IMR-90 (cell line): ENCODE data around the gene ALPI. TPM values are rescaled to one million over a fixed set of nuclear protein-coding genes. Genes with fewer than 3 reads are reported as not detected.
"Not testable (repeated sequence)": the region's sequence is repeated elsewhere in the genome, so short reads cannot be mapped to it uniquely, and the experiment has no call there.

ENCODE experiments used
- ATAC-seq: fragments of 200-7000 bp; cut with Tn5 transposase; 2 replicates; pipeline ENCODE4 v1.9.1; 2020; ENCODE audit warnings: low read depth, mild to moderate bottlenecking, moderate library complexity
- BruUV-seq: library from RNA; stranded (reverse); fragments of 400-500 nt; replicated peaks from 2 replicates; lab custom pipeline; 2021; lab: Mats Ljungman, UMichigan
- CTCF ChIA-PET: fragments of 300-600 bp; formaldehyde crosslinking; extraction: SDS; loops from one replicate; lab custom pipeline; 2021; ENCODE audit warnings: antibody characterized with exemption; lab: Yijun Ruan, JAX
- POLR2A ChIA-PET: fragments of 300-600 bp; sonication (Branson Sonifier 250); formaldehyde crosslinking; loops from one replicate; lab custom pipeline; 2022; ENCODE audit warnings: antibody characterized with exemption; ENCODE audit not compliant: unreplicated experiment; lab: Charles Lee
- DNase-seq: peaks from one replicate; pipeline ENCODE4 v3.0.0; 2013
- H2AFZ ChIP-seq: replicated peaks from 2 replicates; pipeline ENCODE3; 2013; ENCODE audit warnings: low read length, mild to moderate bottlenecking; ENCODE audit not compliant: poor library complexity
- H2AK5ac ChIP-seq: 2 replicates; pipeline ENCODE4 v1.6.1; 2013; ENCODE audit warnings: low read depth, low read length, inconsistent platforms
- H2AK9ac ChIP-seq: replicated peaks from 2 replicates; pipeline ENCODE3; 2013; ENCODE audit warnings: mild to moderate bottlenecking, low read depth, low read length, moderate library complexity; ENCODE audit not compliant: poor library complexity
- H2BK120ac ChIP-seq: 2 replicates; pipeline ENCODE4 v1.6.1; 2013; ENCODE audit warnings: low read depth, low read length, inconsistent platforms
- H2BK15ac ChIP-seq: 3 replicates; pipeline ENCODE4 v1.6.1; 2013; ENCODE audit warnings: low read depth, low read length, inconsistent platforms
- H2BK20ac ChIP-seq: 2 replicates; pipeline ENCODE4 v1.6.1; 2013; ENCODE audit warnings: low read depth, mild to moderate bottlenecking, inconsistent platforms, low read length, moderate library complexity
- H2BK5ac ChIP-seq: 2 replicates; pipeline ENCODE4 v1.6.1; 2013; ENCODE audit warnings: mild to moderate bottlenecking, low read depth, low read length, inconsistent platforms; ENCODE audit not compliant: poor library complexity, severe bottlenecking
- H3K14ac ChIP-seq: replicated peaks from 2 replicates; pipeline ENCODE4 v1.6.1; 2013; ENCODE audit warnings: low read depth, low read length, inconsistent platforms
- H3K18ac ChIP-seq: 2 replicates; pipeline ENCODE4 v1.6.1; 2013; ENCODE audit warnings: low read depth, low read length, control low read depth
- H3K23ac ChIP-seq: 2 replicates; pipeline ENCODE4 v1.6.1; 2013; ENCODE audit warnings: low read depth, low read length, inconsistent platforms
- H3K27ac ChIP-seq: 2 replicates; pipeline ENCODE4 v1.5.1; 2013; ENCODE audit warnings: mild to moderate bottlenecking, control low read depth, low read length; ENCODE audit not compliant: insufficient read depth
- H3K27me3 ChIP-seq: 2 replicates; pipeline ENCODE4 v1.6.1; 2013; ENCODE audit warnings: low read length; ENCODE audit not compliant: control insufficient read depth, insufficient read depth
- H3K36me3 ChIP-seq: 2 replicates; pipeline ENCODE4 v1.6.1; 2013; ENCODE audit warnings: low read length, mixed read lengths; ENCODE audit not compliant: control insufficient read depth, insufficient read depth
- H3K4ac ChIP-seq: 2 replicates; pipeline ENCODE4 v1.6.1; 2013; ENCODE audit warnings: low read depth, low read length, inconsistent platforms
- H3K4me1 ChIP-seq: 2 replicates; pipeline ENCODE4 v1.6.1; 2013; ENCODE audit warnings: low read length, mixed read lengths; ENCODE audit not compliant: control insufficient read depth, insufficient read depth
- H3K4me2 ChIP-seq: 2 replicates; pipeline ENCODE4 v1.6.1; 2013; ENCODE audit warnings: low read depth, mild to moderate bottlenecking, control low read depth, low read length, moderate library complexity
- H3K4me3 ChIP-seq: 2 replicates; pipeline ENCODE4 v1.5.1; 2013; ENCODE audit warnings: low read depth, mild to moderate bottlenecking, control low read depth, low read length, moderate library complexity; ENCODE audit not compliant: insufficient read depth
- H3K56ac ChIP-seq: 2 replicates; pipeline ENCODE4 v1.6.1; 2013; ENCODE audit warnings: low read length, inconsistent platforms; ENCODE audit not compliant: insufficient read depth; ENCODE audit errors: extremely low read depth
- H3K79me1 ChIP-seq, 2 experiments: 2 replicates each; pipeline ENCODE4 v1.6.1; 2013; ENCODE audit warnings: low read length in 2 of 2, inconsistent platforms in 1 of 2, low read depth in 1 of 2
- H3K9ac ChIP-seq: 2 replicates; pipeline ENCODE4 v1.6.1; 2013; ENCODE audit warnings: low read depth, low read length, control low read depth
- H3K9me1 ChIP-seq: 2 replicates; pipeline ENCODE4 v1.6.1; 2013; ENCODE audit warnings: low read length, inconsistent platforms; ENCODE audit not compliant: insufficient read depth
- H3K9me3 ChIP-seq: 2 replicates; pipeline ENCODE4 v1.6.1; 2013; ENCODE audit warnings: low read length; ENCODE audit not compliant: control insufficient read depth, insufficient read depth
- H4K20me1 ChIP-seq: 2 replicates; pipeline ENCODE4 v1.6.1; 2013; ENCODE audit warnings: low read length, inconsistent platforms; ENCODE audit not compliant: insufficient read depth
- H4K5ac ChIP-seq: 2 replicates; pipeline ENCODE4 v1.6.1; 2013; ENCODE audit warnings: mild to moderate bottlenecking, low read depth, low read length, control low read depth
- H4K8ac ChIP-seq, 2 experiments: 2 replicates each; pipeline ENCODE4 v1.6.1; 2013; ENCODE audit warnings: low read depth in 2 of 2, low read length in 2 of 2, control low read depth in 1 of 2, inconsistent platforms in 1 of 2
- H4K91ac ChIP-seq: 2 replicates; pipeline ENCODE4 v1.6.1; 2013; ENCODE audit warnings: low read depth, low read length, inconsistent platforms; ENCODE audit not compliant: insufficient read depth
- WGBS, 2 experiments: methylation state at CpG; one replicate each; pipeline versions ENCODE4 v1.1.5 to v1.1.7; 2013; ENCODE audit warnings: missing lambda C conversion rate in 2 of 2; ENCODE audit not compliant: insufficient read length in 1 of 2; ENCODE audit errors: extremely low coverage in 2 of 2; 5-methylcytosine and 5-hydroxymethylcytosine counted together
- dilution Hi-C: fragments of 300-500 bp; cut with HindIII; formaldehyde crosslinking; loops from one replicate; pipeline ENCODE4 v1.14.3; 2018; ENCODE audit warnings: low sequenced_read_pairs; ENCODE audit not compliant: unreplicated experiment
- in situ Hi-C: fragments of 300-500 bp; cut with MboI; formaldehyde crosslinking; loops from 3 replicates; pipeline ENCODE4 v1.14.3; 2019; ENCODE audit warnings: low sequenced_read_pairs, inconsistent platforms, mixed read lengths
- intact Hi-C: fragments of 100-400 bp; cut with micrococcal nuclease; formaldehyde crosslinking; loops from 2 replicates; pipeline ENCODE4 v1.10.0; 2022
- polyA plus RNA-seq, 3 experiments: library from polyadenylated mRNA; depleted of rRNA; stranded (reverse); fragments of >200 nt; gene quantifications; 2 replicates each; pipeline ENCODE4 v1.2.3, GENCODE V29; 2012; ENCODE audit warnings: low replicate concordance in 1 of 3
- total RNA-seq: library from RNA; depleted of rRNA; stranded (reverse); fragments of >200 nt; gene quantifications from 2 replicates; pipeline ENCODE4 v1.2.3, GENCODE V29; 2012

Gene ALPI
- total and polyA plus RNA-seq, 2 of the 4 experiments (the other 2 are of a cell fraction): not detected

DNA sequence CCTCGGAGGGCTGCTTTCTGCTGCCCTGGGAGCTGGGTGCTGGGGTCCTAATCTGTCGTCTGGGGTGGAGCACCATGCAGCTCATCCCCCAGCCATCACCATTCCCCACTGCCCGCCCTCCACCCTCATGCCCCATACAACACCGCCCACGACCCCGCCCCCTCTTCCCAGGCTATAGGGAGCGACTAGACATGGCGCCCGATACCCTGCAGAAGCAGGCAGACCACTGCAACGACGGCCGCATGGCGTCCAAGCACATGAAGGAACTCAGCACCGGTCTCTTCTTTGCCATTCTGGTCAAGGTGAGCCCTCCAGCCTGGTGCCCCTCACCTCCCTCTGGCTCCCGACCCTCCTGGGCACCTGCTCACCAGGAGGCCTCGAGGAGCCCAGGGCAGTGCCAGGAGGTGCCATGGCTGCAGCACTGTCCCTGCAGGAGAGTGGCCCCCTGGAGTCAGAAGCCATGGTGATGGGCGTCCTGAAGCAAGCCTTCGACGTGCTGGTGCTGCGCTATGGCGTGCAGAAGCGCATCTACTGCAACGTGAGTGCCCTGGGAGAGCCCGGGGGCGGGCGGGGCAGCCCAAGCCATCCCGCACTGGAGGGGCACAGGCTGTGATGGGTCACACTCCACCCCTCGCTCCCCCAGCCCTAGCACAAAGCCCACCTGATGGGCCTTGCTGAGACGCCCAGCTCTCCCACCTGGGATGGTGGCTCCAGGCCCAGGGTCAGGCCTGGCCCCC lies 10.6 kb upstream of the ALPI start:
- H3K4me2 ChIP-seq, H3K9ac ChIP-seq, BruUV-seq, H2BK15ac ChIP-seq, CTCF ChIA-PET, H4K91ac ChIP-seq, H2AK9ac ChIP-seq, H2AK5ac ChIP-seq, H3K36me3 ChIP-seq, H3K14ac ChIP-seq, H4K5ac ChIP-seq, H3K27me3 ChIP-seq, POLR2A ChIA-PET, in situ Hi-C loops, H4K8ac ChIP-seq, DNase-seq, intact Hi-C loops, H4K20me1 ChIP-seq, dilution Hi-C loops, H3K9me1 ChIP-seq, H3K4ac ChIP-seq, H3K79me1 ChIP-seq, H3K18ac ChIP-seq, H2BK120ac ChIP-seq, ATAC-seq, H2BK20ac ChIP-seq, H3K56ac ChIP-seq, H2BK5ac ChIP-seq, H3K4me1 ChIP-seq, H3K4me3 ChIP-seq, H3K9me3 ChIP-seq, H2AFZ ChIP-seq, H3K27ac ChIP-seq, H3K23ac ChIP-seq: not testable (repeated sequence)
- WGBS, 2 experiments: no CpG with 5 or more reads among the region's 29 CpGs

GRCh38 chr2:232446266-232446777 lies 9.6 kb upstream of the ALPI start:
- H2BK20ac ChIP-seq, H4K8ac ChIP-seq, H3K9me1 ChIP-seq, in situ Hi-C loops, BruUV-seq, H3K27me3 ChIP-seq, H2AFZ ChIP-seq, H3K4ac ChIP-seq, H2BK5ac ChIP-seq, H3K27ac ChIP-seq, H2AK9ac ChIP-seq, POLR2A ChIA-PET, H3K79me1 ChIP-seq, H3K9ac ChIP-seq, H2AK5ac ChIP-seq, H2BK120ac ChIP-seq, H3K23ac ChIP-seq, intact Hi-C loops, H3K4me3 ChIP-seq, H3K4me1 ChIP-seq, H2BK15ac ChIP-seq, H4K5ac ChIP-seq, H3K56ac ChIP-seq, H3K18ac ChIP-seq, H4K91ac ChIP-seq, dilution Hi-C loops, H4K20me1 ChIP-seq, H3K4me2 ChIP-seq, H3K14ac ChIP-seq, H3K36me3 ChIP-seq, DNase-seq, H3K9me3 ChIP-seq: not testable (repeated sequence)
- no CpG with 5 or more reads among the region's 9 CpGs for WGBS, 2 experiments
- CTCF ChIA-PET: interaction anchor here (0.6 to 1.2 kb wide), 2 partner anchors 51 to 75 kb away, joined by 4 read pairs; no protein-coding TSS in a partner anchor
- peak; percentile 58 for ATAC-seq
